GM12891 (cell line): ENCODE results near the gene AFG3L2.

Source experiments
- PAX5 ChIP-seq: IDR thresholded peaks from 2 replicates; pipeline ENCODE4 v1.6.1; 2011; ENCODE audit warnings: low read length, moderate library complexity, mild to moderate bottlenecking; ENCODE audit not compliant: insufficient read depth, severe bottlenecking
- POLR2A ChIP-seq: IDR thresholded peaks from 2 replicates; pipeline ENCODE4 v1.6.1; 2011; ENCODE audit warnings: low read depth, low read length, control low read depth
- POLR2AphosphoS5 ChIP-seq: IDR thresholded peaks from 2 replicates; pipeline ENCODE4 v1.6.1; 2011; ENCODE audit warnings: low read depth, low read length, control low read depth
- POU2F2 ChIP-seq: IDR thresholded peaks from 2 replicates; pipeline ENCODE4 v1.6.1; 2011; ENCODE audit warnings: low read depth, mild to moderate bottlenecking, control low read depth, low read length, moderate library complexity
- SPI1 ChIP-seq: IDR thresholded peaks from 2 replicates; pipeline ENCODE4 v1.6.1; 2011; ENCODE audit warnings: low read depth, low read length, control low read depth
- TAF1 ChIP-seq: IDR thresholded peaks from 2 replicates; pipeline ENCODE4 v1.6.1; 2011; ENCODE audit warnings: low read depth, low read length, control low read depth

DNA sequence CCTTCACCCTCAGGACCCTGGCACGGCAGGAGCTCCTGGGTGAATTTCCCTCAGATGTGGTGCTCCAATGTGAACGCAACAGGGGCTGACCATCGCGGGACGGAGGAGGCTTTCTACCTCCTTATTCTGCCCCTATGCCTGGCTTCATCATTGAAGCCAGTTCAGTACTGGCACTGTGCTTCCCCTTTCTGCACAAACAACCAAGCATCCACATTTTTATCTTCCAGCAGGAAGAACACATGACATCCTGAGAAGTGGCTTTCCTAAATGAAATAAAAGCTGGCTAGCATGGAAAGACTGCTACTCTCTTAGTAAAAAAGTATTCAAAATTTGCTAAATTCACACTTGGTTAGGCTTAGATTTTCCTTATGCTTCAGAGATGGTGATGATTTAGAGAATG lies 24.8 kb downstream of the AFG3L2 start:
- TF ChIP-seq POLR2A (no peak), POLR2AphosphoS5 (no peak), SPI1 (no peak), TAF1 (no peak), PAX5 (no peak), POU2F2 (no peak)
